HepG2 (cell line): ENCODE data around the gene ABCD1. TPM values are rescaled to one million over a fixed set of nuclear protein-coding genes. Genes with fewer than 3 reads are reported as not detected.

Source experiments
- ARID5B ChIP-seq: IDR thresholded peaks from 2 replicates; pipeline ENCODE4 v1.4.0; 2020; ENCODE audit warnings: mild to moderate bottlenecking, missing genetic modification reagents
- BRF2 ChIP-seq: sonication (generic); formaldehyde crosslinking; IDR thresholded peaks from 2 replicates; pipeline ENCODE4 v1.8.1; 2022; ENCODE audit warnings: mild to moderate bottlenecking, missing genetic modification reagents
- DRAP1 ChIP-seq: IDR thresholded peaks from 2 replicates; pipeline ENCODE4 v1.6.1; 2016; ENCODE audit warnings: missing genetic modification reagents, missing compliant biosample characterization
- EED ChIP-seq: sonication (generic); formaldehyde crosslinking; IDR thresholded peaks from 2 replicates; pipeline ENCODE4 v1.5.0; 2020; ENCODE audit warnings: mild to moderate bottlenecking, missing genetic modification reagents
- ETV6 ChIP-seq: sonication (generic); formaldehyde crosslinking; conservative IDR thresholded peaks from 2 replicates; pipeline ENCODE4 v1.4.0; 2020; ENCODE audit warnings: missing genetic modification reagents
- HMGXB4 ChIP-seq, 2 experiments: sonication (generic) in 1 of 2; formaldehyde crosslinking in 1 of 2; IDR thresholded peaks; 2 replicates each; pipeline versions ENCODE4 v1.4.0 to v1.6.1; 2018 to 2020; ENCODE audit warnings: missing genetic modification reagents in 2 of 2, borderline replicate concordance in 1 of 2, low read depth in 1 of 2, mild to moderate bottlenecking in 1 of 2, missing biosample characterization in 1 of 2
- MTERF4 ChIP-seq: sonication (generic); formaldehyde crosslinking; IDR thresholded peaks from 2 replicates; pipeline ENCODE4 v1.8.0; 2023; ENCODE audit warnings: mild to moderate bottlenecking, missing genetic modification reagents
- NR2F6 ChIP-seq, 2 experiments: IDR thresholded peaks; 2 replicates each; pipeline ENCODE4 v1.6.1; 2016; ENCODE audit warnings: antibody characterized with exemption in 1 of 2, mild to moderate bottlenecking in 1 of 2
- RXRB ChIP-seq: IDR thresholded peaks from 2 replicates; pipeline ENCODE4 v1.6.1; 2016; ENCODE audit warnings: borderline replicate concordance, missing genetic modification reagents, missing compliant biosample characterization
- TIGD3 ChIP-seq: sonication (generic); formaldehyde crosslinking; IDR thresholded peaks from 2 replicates; pipeline ENCODE4 v1.5.1; 2020; ENCODE audit warnings: mild to moderate bottlenecking, missing genetic modification reagents, borderline replicate concordance
- ZNF235 ChIP-seq: sonication (generic); formaldehyde crosslinking; IDR thresholded peaks from 2 replicates; pipeline ENCODE4 v1.8.1; 2023; ENCODE audit warnings: mild to moderate bottlenecking, missing genetic modification reagents, borderline replicate concordance
- ZNF367 ChIP-seq: sonication (generic); formaldehyde crosslinking; IDR thresholded peaks from 2 replicates; pipeline ENCODE4 v1.4.0; 2020; ENCODE audit warnings: missing genetic modification reagents, borderline replicate concordance
- ZNF576 ChIP-seq: sonication (generic); formaldehyde crosslinking; IDR thresholded peaks from 2 replicates; pipeline ENCODE4 v1.4.0; 2020; ENCODE audit warnings: mild to moderate bottlenecking, missing genetic modification reagents
- ZNF768 ChIP-seq: sonication (generic); formaldehyde crosslinking; IDR thresholded peaks from 2 replicates; pipeline ENCODE4 v1.4.0; 2020; ENCODE audit warnings: missing genetic modification reagents
- ZNF772 ChIP-seq: sonication (generic); formaldehyde crosslinking; IDR thresholded peaks from 2 replicates; pipeline ENCODE4 v1.5.0; 2020; ENCODE audit warnings: mild to moderate bottlenecking, missing genetic modification reagents
- polyA plus RNA-seq, 8 experiments: library from polyadenylated mRNA; depleted of rRNA in 3 of 8; stranded (reverse) in 7 of 8; unstranded in 1 of 8; fragments of >200 nt; fragmentation: Illumina TruSeq in 4 of 8; extraction: Trizol in 4 of 8; gene quantifications; 2 replicates each; pipeline versions ENCODE4 v1.2.1 to v1.2.3, GENCODE V29; 2011 to 2016; ENCODE audit warnings: low read depth in 4 of 8, missing spikeins in 1 of 8, mixed read lengths in 1 of 8; ENCODE audit not compliant: insufficient read depth in 1 of 8
- total RNA-seq, 5 experiments: library from RNA; depleted of rRNA; stranded (reverse); fragments of >200 nt; fragmentation: Illumina TruSeq; extraction: Trizol; gene quantifications; 2 replicates each; pipeline ENCODE4 v1.2.3, GENCODE V29; 2016; ENCODE audit warnings: low read depth in 1 of 5

The ABCD1 gene
- total and polyA plus RNA-seq, 2 of the 13 experiments (the other 11 are each of a cell fraction or from before 2014, with no cell fraction given), result 11.4 to 15.9 TPM

GRCh38 chrX:153763989-153764755 is 39.5 kb downstream of the ABCD1 start, which contains the start of gene PLXNB3 (continued):
- TF ChIP-seq ARID5B (0 out of 2 replicates have a peak, but pooled peaks have one; percentile 9), ETV6 (CRISPR knock-in tag) (no peak), HMGXB4 (CRISPR knock-in tag; IDR thresholded peaks at IDR 0.05; ENCODE audit: borderline replicate concordance in 1 of 2, low read depth in 1 of 2) (peak; percentile 73 to 78), ZNF235 (CRISPR knock-in tag) (0 out of 2 replicates have a peak, but pooled peaks have one; percentile 18), ZNF768 (peak; percentile 57; the same call in 1 of the 2 replicates), MTERF4 (0 out of 2 replicates have a peak, but pooled peaks have one; percentile 41), TIGD3 (CRISPR knock-in tag) (no peak), EED (CRISPR knock-in tag) (no peak), ZNF367 (CRISPR knock-in tag) (no peak), RXRB (CRISPR knock-in tag) (0 out of 2 replicates have a peak, but pooled peaks have one; percentile 21), ZNF772 (CRISPR knock-in tag) (no peak), ZNF576 (CRISPR knock-in tag) (no peak), NR2F6 (IDR thresholded peaks at IDR 0.05) (no peak), NR2F6 (CRISPR knock-in tag; IDR thresholded peaks at IDR 0.05) (0 out of 2 replicates have a peak, but pooled peaks have one; percentile 3), BRF2 (no peak), DRAP1 (CRISPR knock-in tag) (no peak)
